ENCODE measurements around the gene SMNDC1.

The SMNDC1 gene

DNA sequence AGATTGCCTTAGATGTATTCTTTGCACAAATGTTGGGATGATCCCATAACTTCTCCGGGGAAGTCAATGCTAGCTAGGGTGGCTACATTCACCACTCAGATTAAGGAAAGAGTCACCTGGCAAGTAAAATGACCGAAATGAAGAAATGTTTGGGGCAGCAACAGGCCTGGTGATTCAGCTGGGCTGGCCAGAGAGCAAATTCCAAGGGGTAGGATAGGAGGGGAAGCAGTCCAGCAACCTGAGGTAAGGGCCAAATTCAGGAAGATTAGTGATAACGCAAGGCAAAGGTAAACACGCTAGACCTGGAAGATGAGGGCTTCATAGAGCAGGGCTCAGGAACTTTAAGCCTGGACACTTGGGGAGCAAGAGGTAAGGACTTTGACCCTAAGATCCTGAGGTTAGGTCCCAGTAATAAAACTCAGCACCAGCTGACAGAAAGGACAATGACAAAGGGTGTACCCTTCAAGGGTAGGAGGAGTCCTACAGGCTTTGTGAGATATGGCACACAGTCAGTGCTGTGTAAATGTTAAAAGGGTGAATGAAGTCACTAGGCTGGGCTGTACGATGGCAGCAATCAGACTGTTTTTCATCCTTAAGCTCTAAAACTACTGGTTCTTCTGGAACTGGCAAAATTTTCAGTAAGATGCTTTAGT is 22.7 kb upstream of the SMNDC1 start:
- DNase-seq (ENCODE audit: low read depth in 3 of 3, low spot score in 1 of 3): no peak

GRCh38 chr10:110326351-110327032 is 21.8 kb upstream of the SMNDC1 start:
- no peak for DNase-seq (ENCODE audit: low read depth in 3 of 3, low spot score in 1 of 3)

- DNase-seq (ENCODE audit: low read depth in 3 of 3, low spot score in 1 of 3): no peak
Observed at GRCh38 chr10:110324805-110325280, 20.1 kb upstream of the SMNDC1 start.

DNA sequence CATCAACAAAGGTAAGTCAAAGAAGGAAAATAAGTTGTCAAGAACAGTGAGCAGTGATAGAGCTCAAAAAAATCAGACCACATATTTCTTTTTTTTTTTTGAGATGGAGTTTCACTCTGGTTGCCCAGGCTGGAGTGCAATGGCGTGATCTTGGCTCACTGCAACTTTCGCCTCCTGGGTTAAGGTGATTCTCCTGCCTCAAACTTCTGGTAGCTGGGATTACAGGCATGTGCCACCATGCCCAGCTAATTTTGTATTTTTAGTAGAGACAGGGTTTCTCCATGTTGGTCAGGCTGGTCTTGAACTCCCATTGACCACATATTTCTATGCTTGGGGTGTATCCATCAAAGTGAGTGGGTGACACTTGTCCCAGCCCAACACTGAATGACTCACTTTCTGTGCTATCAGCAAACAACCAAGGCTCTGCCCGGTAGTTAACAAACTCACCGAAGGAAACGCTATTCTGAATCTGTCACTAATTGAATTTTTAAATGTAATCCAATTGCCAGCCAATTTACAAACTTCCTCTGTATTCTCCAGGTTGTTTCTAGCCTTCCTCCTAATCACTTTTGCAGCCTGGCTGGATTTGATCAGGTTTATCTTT is 19.6 kb upstream of the SMNDC1 start:
- DNase-seq (ENCODE audit: low read depth in 3 of 3, low spot score in 1 of 3): no peak

GRCh38 chr10:110323503-110323902 is 18.8 kb upstream of the SMNDC1 start:
- no peak for DNase-seq (ENCODE audit: low read depth in 3 of 3, low spot score in 1 of 3)

DNA sequence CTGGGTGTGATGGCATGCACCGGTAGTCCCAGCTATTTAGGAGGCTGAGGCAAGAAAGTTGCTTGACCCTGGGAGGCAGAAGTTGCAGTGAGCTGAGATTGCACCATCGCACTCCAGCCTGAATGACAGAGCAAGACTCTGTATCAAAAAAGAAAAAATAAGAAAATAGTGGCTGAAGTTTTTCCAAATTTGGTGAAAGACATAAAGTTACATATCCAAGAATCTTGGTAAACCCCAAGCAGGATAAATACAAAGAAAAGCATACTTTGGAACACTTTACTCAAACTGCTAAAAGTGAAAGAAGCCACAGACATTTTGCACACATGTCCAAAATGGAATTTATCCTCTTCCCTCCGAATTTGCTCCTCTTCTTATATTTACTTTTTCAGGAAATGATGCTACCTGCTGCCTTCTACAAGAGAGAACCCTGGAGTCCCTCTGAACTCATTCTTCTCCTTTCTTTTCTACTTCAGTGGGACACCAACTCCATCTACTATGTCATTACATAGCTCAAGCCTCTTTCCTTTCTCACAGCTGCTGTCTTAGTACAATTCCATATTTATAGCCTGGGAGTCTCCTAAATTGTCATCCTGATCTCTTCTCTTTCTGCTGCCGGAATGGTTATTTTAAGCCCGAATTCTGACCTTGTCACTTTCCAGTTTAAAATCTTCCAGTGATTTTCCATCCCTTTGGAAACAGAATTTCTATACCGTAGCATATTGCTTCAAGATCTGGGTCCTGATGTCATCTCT is 17.3 kb upstream of the SMNDC1 start:
- no peak for DNase-seq (ENCODE audit: low read depth in 3 of 3, low spot score in 1 of 3)

DNA sequence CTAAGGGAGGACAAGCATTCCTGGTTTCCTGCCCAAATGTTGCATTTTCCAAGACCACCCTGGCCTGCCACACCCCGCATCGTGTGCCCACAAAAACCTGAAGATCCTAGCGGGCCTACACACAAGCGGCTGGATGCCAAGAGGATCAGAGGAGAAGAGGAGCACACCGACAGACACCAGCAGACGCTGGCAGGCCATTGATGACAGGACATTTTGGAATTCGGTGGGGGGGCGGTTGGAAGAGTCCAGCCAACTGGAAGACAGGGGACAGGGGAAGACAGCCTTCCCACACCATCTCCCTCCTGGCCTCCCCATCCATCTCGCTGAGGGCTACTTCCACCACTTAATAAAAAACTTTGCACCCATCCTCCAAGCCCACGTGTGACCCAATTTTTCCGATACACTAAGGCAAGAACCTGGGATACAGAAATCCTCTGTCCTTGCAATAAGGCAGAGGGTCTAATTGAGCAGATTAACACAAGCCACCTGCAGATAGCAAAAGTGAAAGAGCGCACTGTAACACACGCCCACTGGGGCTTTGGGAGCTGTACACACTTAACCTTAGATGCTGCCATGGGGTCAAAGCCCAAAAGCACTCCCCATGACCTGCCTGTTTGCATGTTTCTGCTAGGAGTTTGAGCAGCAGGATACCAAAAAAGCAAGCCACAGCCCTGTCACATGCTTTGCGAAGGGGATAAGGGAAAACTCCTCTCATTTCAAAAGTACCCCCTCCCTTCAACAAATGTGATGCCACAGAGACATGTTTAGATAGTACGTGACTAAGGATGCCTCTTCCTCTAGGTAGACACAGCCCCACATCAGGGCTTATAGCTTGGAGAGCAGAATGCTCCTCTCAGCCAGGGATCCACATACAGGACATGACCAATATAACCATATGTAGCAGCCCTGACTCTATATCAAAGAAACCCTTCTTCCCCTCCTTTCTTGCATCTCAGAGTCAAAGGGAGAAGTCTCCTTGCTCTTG is 13.4 kb upstream of the SMNDC1 start:
- DNase-seq (ENCODE audit: low read depth in 3 of 3, low spot score in 1 of 3): no peak

DNA sequence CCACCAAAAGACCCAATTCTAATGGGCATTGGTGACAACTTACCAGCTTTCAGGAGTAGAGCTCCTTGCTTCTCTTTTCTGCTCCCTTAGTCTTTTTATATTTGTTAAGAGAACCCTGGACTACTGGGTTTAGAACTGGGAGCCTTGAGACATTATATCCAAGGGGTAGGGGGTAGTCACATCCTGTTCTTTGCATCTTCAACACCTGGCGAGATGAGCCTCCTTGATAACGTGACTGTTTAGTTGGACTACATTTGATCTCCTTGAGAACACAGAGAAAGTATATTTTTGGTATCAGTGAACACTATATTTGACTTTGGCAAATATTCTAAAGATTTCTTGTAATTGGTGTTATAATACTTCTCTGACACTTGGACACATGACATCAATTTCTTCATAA is 9.0 kb upstream of the SMNDC1 start:
- DNase-seq (ENCODE audit: low read depth in 3 of 3, low spot score in 1 of 3): no peak

GRCh38 chr10:110312206-110312605 is 7.5 kb upstream of the SMNDC1 start:
- DNase-seq (ENCODE audit: low read depth in 3 of 3, low spot score in 1 of 3): no peak

DNA sequence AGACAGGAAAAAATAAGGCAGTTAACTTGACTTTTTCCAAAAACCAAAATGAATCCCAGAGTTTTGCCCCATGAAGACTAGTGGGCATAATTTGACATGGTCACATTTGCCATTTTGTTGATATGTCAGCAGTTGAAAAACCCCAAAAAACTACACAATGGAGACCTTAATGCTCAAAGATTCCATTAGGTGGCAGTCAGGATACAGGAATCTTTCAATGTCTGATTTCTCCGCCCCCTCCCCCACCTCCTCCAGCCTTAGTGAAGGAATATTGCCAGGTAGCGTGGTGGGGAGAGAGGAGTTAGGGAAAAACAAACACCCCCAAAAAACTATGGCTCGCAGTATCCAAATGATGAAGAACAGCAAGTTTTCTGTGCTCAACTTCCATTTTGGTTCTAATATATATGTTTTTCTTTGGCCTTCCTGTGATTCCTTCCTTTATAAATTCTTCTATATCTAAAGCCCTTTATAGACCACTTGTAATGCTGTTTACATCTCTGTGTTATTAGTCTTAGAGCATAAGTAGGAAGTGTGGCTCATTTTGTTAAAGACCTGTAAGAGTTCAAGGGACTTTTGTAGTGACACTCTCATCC is 6.7 kb upstream of the SMNDC1 start:
- DNase-seq (ENCODE audit: low read depth in 3 of 3, low spot score in 1 of 3): peak in 1 of 3 donors; percentile 3

- DNase-seq (ENCODE audit: low read depth in 3 of 3, low spot score in 1 of 3): no peak
Observed at GRCh38 chr10:110310741-110311140, 6.0 kb upstream of the SMNDC1 start.

- no peak for DNase-seq (ENCODE audit: low read depth in 3 of 3, low spot score in 1 of 3)
Observed at GRCh38 chr10:110307805-110308204, 3.1 kb upstream of the SMNDC1 start.

GRCh38 chr10:110306452-110306768 is 1.7 kb upstream of the SMNDC1 start:
- no peak for DNase-seq (ENCODE audit: low read depth in 3 of 3, low spot score in 1 of 3)

GRCh38 chr10:110305767-110306451 is 1.2 kb upstream of the SMNDC1 start:
- DNase-seq (ENCODE audit: low read depth in 3 of 3, low spot score in 1 of 3): peak in 2 of 3 donors; percentile 30 to 36

- no peak for DNase-seq (ENCODE audit: low read depth in 3 of 3, low spot score in 1 of 3)
Observed at GRCh38 chr10:110304394-110304779, 333 bp downstream of the SMNDC1 start.

DNA sequence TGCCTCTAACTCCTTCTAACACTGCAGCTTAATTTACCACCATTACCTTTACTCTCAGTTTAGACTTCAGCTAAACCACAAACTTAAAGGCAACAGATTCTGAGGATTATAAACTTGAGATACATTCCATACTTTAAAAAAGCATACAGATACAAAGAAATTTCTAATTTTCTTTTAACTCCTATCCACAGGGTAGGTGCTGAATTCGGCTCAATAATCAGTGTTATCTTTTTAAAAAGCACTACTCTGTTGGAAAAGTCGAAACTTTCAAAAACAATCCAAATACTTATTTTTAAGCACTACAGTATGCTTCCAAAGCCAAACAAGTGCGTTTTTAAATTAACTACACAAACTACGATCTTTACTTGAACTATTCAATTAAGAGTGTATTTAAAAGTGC is 1.0 kb downstream of the SMNDC1 start:
- DNase-seq (ENCODE audit: low read depth in 3 of 3, low spot score in 1 of 3): no peak

- DNase-seq (ENCODE audit: low read depth in 3 of 3, low spot score in 1 of 3): no peak
Observed at GRCh38 chr10:110300486-110300986, 4.2 kb downstream of the SMNDC1 start.

DNA sequence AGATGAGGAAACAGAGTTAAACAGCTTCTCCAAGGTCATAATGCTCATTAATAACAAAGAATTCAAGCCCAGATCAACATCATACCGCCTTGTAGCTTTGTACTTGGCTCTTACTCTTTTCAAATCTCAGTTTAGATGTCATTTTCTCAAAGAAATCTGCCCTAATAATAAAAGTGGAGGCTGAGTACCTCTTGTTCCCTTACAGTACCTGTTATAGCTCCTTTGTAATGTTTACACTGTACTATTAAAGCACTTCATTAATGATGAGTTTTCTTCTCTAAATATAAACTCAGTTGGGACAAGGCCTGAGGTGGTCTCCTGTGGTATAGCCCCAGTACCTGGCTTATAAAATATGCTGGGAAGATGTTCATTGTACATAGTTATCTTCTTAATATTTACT is 7.8 kb downstream of the SMNDC1 start:
- no peak for DNase-seq (ENCODE audit: low read depth in 3 of 3, low spot score in 1 of 3)

GRCh38 chr10:110286841-110287240 is 17.9 kb downstream of the SMNDC1 start:
- no peak for DNase-seq (ENCODE audit: low read depth in 3 of 3, low spot score in 1 of 3)

DNA sequence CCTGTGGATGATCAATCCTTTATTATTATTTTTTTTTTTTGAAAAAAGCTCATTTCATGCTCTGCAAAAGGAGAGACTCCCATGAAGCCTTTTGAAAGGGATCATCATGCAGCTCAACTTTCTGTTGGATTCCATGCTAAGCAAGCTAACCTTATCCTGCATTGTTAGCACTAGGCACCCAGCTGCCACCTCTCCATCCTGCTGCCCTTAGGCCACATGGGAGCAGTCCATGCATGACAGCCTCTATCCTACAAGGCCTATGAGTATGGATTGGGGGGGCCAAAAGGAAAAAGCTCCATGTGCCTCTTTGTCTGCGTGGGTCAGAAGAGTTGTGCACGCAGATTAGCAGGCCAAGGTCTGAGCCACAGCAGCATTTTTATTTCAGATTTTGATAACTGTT is 19.2 kb downstream of the SMNDC1 start:
- DNase-seq (ENCODE audit: low read depth in 3 of 3, low spot score in 1 of 3): no peak

All from stimulated activated CD4-positive, alpha-beta T cell treated with anti-CD3 and anti-CD28 coated beads, TNF-alpha, amount 100 ng/mL, for 1 hour (primary cell).